Hepatocyte (in vitro differentiated cells): ENCODE data around the gene MEX3A.

Experiments
- EZH2 ChIP-seq: fragments of 200-600 bp; sonication (generic); IDR thresholded peaks from 2 replicates; pipeline ENCODE4 v1.6.1; 2016; ENCODE audit warnings: antibody characterized with exemption, mild to moderate bottlenecking, borderline replicate concordance
- EZH2phosphoT487 ChIP-seq: fragments of 200-600 bp; sonication (generic); IDR thresholded peaks from one replicate; pipeline ENCODE4 v1.6.1; 2018; ENCODE audit warnings: antibody characterized with exemption, mild to moderate bottlenecking, low read depth, moderate library complexity; ENCODE audit not compliant: unreplicated experiment, severe bottlenecking
- TF ChIP-seq, protein P1 (sequence below): fragments of 200-600 bp; sonication (generic); IDR thresholded peaks from 2 replicates; pipeline ENCODE4 v1.5.1; 2016; ENCODE audit warnings: antibody characterized with exemption, mild to moderate bottlenecking; ENCODE audit not compliant: poor library complexity

- TF ChIP-seq, protein P1, sequence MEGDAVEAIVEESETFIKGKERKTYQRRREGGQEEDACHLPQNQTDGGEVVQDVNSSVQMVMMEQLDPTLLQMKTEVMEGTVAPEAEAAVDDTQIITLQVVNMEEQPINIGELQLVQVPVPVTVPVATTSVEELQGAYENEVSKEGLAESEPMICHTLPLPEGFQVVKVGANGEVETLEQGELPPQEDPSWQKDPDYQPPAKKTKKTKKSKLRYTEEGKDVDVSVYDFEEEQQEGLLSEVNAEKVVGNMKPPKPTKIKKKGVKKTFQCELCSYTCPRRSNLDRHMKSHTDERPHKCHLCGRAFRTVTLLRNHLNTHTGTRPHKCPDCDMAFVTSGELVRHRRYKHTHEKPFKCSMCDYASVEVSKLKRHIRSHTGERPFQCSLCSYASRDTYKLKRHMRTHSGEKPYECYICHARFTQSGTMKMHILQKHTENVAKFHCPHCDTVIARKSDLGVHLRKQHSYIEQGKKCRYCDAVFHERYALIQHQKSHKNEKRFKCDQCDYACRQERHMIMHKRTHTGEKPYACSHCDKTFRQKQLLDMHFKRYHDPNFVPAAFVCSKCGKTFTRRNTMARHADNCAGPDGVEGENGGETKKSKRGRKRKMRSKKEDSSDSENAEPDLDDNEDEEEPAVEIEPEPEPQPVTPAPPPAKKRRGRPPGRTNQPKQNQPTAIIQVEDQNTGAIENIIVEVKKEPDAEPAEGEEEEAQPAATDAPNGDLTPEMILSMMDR, result no peak
- no peak for TF ChIP-seq EZH2
- no peak for TF ChIP-seq EZH2phosphoT487
Measured at GRCh38 chr1:156062189-156062588, 20.1 kb downstream of the MEX3A start.
